ENCODE results near the gene ARID1B.

DNA sequence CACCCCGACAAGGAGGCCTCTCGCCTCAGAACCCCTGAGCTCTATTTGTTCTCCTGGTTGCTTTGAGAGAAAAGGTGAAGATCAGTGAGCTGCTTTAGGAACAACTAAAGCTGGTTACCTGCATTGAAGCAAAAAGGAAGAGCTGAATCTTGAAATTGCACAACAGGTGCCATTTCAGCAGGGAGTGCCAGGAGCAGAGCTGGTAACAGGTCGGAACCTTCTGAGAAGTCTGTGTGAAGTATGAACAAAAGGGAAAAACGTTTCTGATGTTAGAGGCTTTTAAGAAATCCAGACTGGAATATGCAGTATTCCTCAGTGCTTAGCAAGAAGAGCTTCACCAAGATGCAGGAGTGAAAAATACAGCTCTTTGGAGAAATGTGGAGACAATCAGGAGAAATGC, 382.2 kb downstream of the ARID1B start:
- no peak for TF ChIP-seq CTCF (IDR thresholded peaks at IDR 0.05)
- no peak for TF ChIP-seq POLR2AphosphoS5 (IDR thresholded peaks at IDR 0.05)
- no peak for TF ChIP-seq EP300 (IDR thresholded peaks at IDR 0.05)
